A549 (cell line): ENCODE results near the gene CD96.

Experiments used
- BHLHE40 ChIP-seq: IDR thresholded peaks from 2 replicates; pipeline ENCODE4 v1.6.1; 2012; ENCODE audit warnings: low read depth, low read length, inconsistent platforms
- HMGXB4 ChIP-seq: fragments of 250-450 bp; sonication (Bioruptor Pico); IDR thresholded peaks from 2 replicates; pipeline ENCODE4 v1.5.0; 2021; ENCODE audit warnings: mild to moderate bottlenecking, moderate library complexity, borderline replicate concordance
- REST ChIP-seq: fragments of 200-600 bp; sonication (generic); IDR thresholded peaks from 2 replicates; pipeline ENCODE4 v1.6.1; 2016; ENCODE audit warnings: antibody characterized with exemption, mild to moderate bottlenecking, moderate library complexity

GRCh38 chr3:111605018-111605417 is 63.0 kb downstream of the CD96 start:
- no peak for TF ChIP-seq REST
- TF ChIP-seq HMGXB4 (CRISPR knock-in tag): no peak
- no peak for TF ChIP-seq BHLHE40
